ENCODE measurements around the gene AOPEP.

DNA sequence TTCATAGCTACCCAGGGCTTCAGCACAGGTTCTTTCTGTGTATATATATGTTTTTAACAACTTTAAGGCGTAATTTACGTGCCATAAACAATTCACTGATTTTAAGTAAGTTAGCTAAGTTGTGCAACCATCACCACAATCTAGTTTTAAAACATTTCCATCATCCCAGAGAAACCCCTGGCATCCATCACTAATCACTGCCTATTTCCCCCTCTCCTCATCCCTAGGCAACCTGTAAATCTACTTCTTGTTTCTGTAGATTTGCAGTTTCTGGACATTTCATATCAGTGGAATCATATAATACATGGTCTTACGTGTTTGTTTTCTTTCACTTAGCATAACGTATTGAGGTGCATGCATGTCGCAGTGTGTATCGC lies 299.6 kb downstream of the AOPEP start:
- TF ChIP-seq, protein P1, sequence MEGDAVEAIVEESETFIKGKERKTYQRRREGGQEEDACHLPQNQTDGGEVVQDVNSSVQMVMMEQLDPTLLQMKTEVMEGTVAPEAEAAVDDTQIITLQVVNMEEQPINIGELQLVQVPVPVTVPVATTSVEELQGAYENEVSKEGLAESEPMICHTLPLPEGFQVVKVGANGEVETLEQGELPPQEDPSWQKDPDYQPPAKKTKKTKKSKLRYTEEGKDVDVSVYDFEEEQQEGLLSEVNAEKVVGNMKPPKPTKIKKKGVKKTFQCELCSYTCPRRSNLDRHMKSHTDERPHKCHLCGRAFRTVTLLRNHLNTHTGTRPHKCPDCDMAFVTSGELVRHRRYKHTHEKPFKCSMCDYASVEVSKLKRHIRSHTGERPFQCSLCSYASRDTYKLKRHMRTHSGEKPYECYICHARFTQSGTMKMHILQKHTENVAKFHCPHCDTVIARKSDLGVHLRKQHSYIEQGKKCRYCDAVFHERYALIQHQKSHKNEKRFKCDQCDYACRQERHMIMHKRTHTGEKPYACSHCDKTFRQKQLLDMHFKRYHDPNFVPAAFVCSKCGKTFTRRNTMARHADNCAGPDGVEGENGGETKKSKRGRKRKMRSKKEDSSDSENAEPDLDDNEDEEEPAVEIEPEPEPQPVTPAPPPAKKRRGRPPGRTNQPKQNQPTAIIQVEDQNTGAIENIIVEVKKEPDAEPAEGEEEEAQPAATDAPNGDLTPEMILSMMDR (IDR thresholded peaks at IDR 0.05): no peak
- TF ChIP-seq EZH2 (IDR thresholded peaks at IDR 0.05): no peak
- TF ChIP-seq EZH2phosphoT487 (IDR thresholded peaks at IDR 0.05): no peak
